ENCODE data around the gene DNAJC5.

- TF ChIP-seq ARNTL (CRISPR knock-in tag; IDR thresholded peaks at IDR 0.05; ENCODE audit: borderline replicate concordance, low read depth) (no peak), TSHZ2 (CRISPR knock-in tag; IDR thresholded peaks at IDR 0.05) (no peak), ZNF70 (CRISPR knock-in tag; IDR thresholded peaks at IDR 0.05) (no peak), ZFP3 (CRISPR knock-in tag; IDR thresholded peaks at IDR 0.05) (no peak), ZNF8 (CRISPR knock-in tag; IDR thresholded peaks at IDR 0.05) (no peak)
Measured at GRCh38 chr20:63952769-63953168, 57.8 kb downstream of the DNAJC5 start.

All from SK-N-SH treated with all-trans-retinoic acid at 6 μM for 48 hours (cell line).